A549 (cell line): ENCODE measurements around the gene KCNQ1OT1. TPM values are rescaled to one million over a fixed set of nuclear protein-coding genes. Genes with fewer than 3 reads are reported as not detected.

Experiments
- ATAC-seq, 2 experiments: fragments of 200-7000 bp in 1 of 2; fragments of >200 bp in 1 of 2; cut with Nextera tagmentation in 1 of 2; cut with Tn5 transposase in 1 of 2; 3 replicates each; pipeline versions ENCODE4 v1.8.0 to v1.9.1; 2018 to 2020; ENCODE audit warnings: mild to moderate bottlenecking in 1 of 2, moderate library complexity in 1 of 2
- CTCF ChIA-PET: fragments of 300-600 bp; sonication (Branson Sonifier 250); formaldehyde crosslinking; extraction: SDS; loops from one replicate; lab custom pipeline; 2021; ENCODE audit warnings: antibody characterized with exemption, inconsistent platforms; lab: Yijun Ruan, JAX
- POLR2A ChIA-PET: fragments of 350-600 bp; formaldehyde crosslinking; extraction: SDS; loops from one replicate; lab custom pipeline; 2021; ENCODE audit warnings: antibody characterized with exemption, inconsistent platforms; lab: Yijun Ruan, JAX
- DNase-seq, 2 experiments: peaks; one replicate each; pipeline versions ENCODE4 v3.0.0 to v3.0.0-alpha.2; 2011 to 2016; ENCODE audit warnings: low read depth in 1 of 2, low spot score in 1 of 2
- FAIRE-seq: peaks from 2 replicates; lab custom pipeline; 2011; peaks lifted over from hg19 to GRCh38; lab: Jason Lieb, UNC
- H3K27ac ChIP-seq, 2 experiments: fragments of >200 bp; sonication (Bioruptor Twin); formaldehyde crosslinking; 3 replicates each; pipeline ENCODE4 v1.5.1; 2016 to 2017
- H3K4me1 ChIP-seq: fragments of >200 bp; sonication (Bioruptor Twin); formaldehyde crosslinking; 3 replicates; pipeline ENCODE4 v1.6.1; 2016
- H3K4me2 ChIP-seq: fragments of >200 bp; sonication (Bioruptor Twin); formaldehyde crosslinking; 3 replicates; pipeline ENCODE4 v1.6.1; 2016
- H3K4me3 ChIP-seq: fragments of >200 bp; sonication (Bioruptor Twin); formaldehyde crosslinking; 3 replicates; pipeline ENCODE4 v1.5.1; 2016
- H3K9me3 ChIP-seq: fragments of >200 bp; sonication (Bioruptor Twin); formaldehyde crosslinking; 3 replicates; pipeline ENCODE4 v1.6.1; 2016
- BHLHE40 ChIP-seq: IDR thresholded peaks from 2 replicates; pipeline ENCODE4 v1.6.1; 2012; ENCODE audit warnings: low read depth, low read length, inconsistent platforms
- CBX2 ChIP-seq: fragments of 200-600 bp; sonication (generic); IDR thresholded peaks from 2 replicates; pipeline ENCODE4 v1.6.1; 2016; ENCODE audit warnings: low read depth, mild to moderate bottlenecking, borderline replicate concordance
- CBX8 ChIP-seq: fragments of 200-600 bp; sonication (generic); IDR thresholded peaks from 2 replicates; pipeline ENCODE4 v1.6.1; 2016
- FOSL2 ChIP-seq, 2 experiments: fragments of 450-650 bp in 1 of 2; fragments of >200 bp in 1 of 2; sonication (Bioruptor Twin) in 1 of 2; formaldehyde crosslinking; IDR thresholded peaks; 2 replicates each; pipeline versions ENCODE4 v1.5.0 to v1.6.1; 2016 to 2020; ENCODE audit warnings: mild to moderate bottlenecking in 1 of 2, moderate library complexity in 1 of 2
- GATA3 ChIP-seq: IDR thresholded peaks from 2 replicates; pipeline ENCODE4 v1.6.1; 2012; ENCODE audit warnings: borderline replicate concordance
- HEYL ChIP-seq: fragments of 250-450 bp; sonication (Bioruptor Pico); IDR thresholded peaks from 2 replicates; pipeline ENCODE4 v1.8.0; 2021; ENCODE audit warnings: mild to moderate bottlenecking, moderate library complexity
- JUNB ChIP-seq: fragments of >200 bp; sonication (Bioruptor Twin); formaldehyde crosslinking; IDR thresholded peaks from 2 replicates; pipeline ENCODE4 v1.6.1; 2016
- KDM1A ChIP-seq: fragments of 200-600 bp; sonication (generic); IDR thresholded peaks from 2 replicates; pipeline ENCODE4 v1.6.1; 2016; ENCODE audit warnings: low read depth, mild to moderate bottlenecking
- NR3C1 ChIP-seq: fragments of >200 bp; sonication (Bioruptor Twin); formaldehyde crosslinking; IDR thresholded peaks from 3 replicates; pipeline ENCODE4 v1.6.1; 2017
- RAD21 ChIP-seq, 2 experiments: fragments of >200 bp in 1 of 2; sonication (Bioruptor Twin) in 1 of 2; formaldehyde crosslinking in 1 of 2; IDR thresholded peaks in 1 of 2; conservative IDR thresholded peaks in 1 of 2; 2 replicates in 1 of 2; 3 replicates in 1 of 2; pipeline ENCODE4 v1.6.1; 2012 to 2018; ENCODE audit warnings: inconsistent platforms in 1 of 2
- SMC3 ChIP-seq: fragments of >200 bp; sonication (Bioruptor Twin); formaldehyde crosslinking; IDR thresholded peaks from 3 replicates; pipeline ENCODE4 v1.6.1; 2018; ENCODE audit warnings: inconsistent platforms
- ZC3H11A ChIP-seq: fragments of 450-650 bp; IDR thresholded peaks from 2 replicates; pipeline ENCODE4 v1.6.1; 2014; ENCODE audit warnings: antibody characterized with exemption, mild to moderate bottlenecking
- ZNF302 ChIP-seq: fragments of 250-450 bp; sonication (Bioruptor Pico); IDR thresholded peaks from 2 replicates; pipeline ENCODE4 v1.9.0; 2021; ENCODE audit warnings: inconsistent platforms, mild to moderate bottlenecking, moderate library complexity
- WGBS: methylation state at CpG from one replicate; pipeline ENCODE4 v1.1.6; 2017; ENCODE audit errors: missing lambda C conversion rate; 5-methylcytosine and 5-hydroxymethylcytosine counted together
- polyA plus RNA-seq, 4 experiments: library from polyadenylated mRNA; depleted of rRNA in 3 of 4; stranded (reverse); fragments of >200 nt; fragmentation: RNase III in 1 of 4; extraction: RNeasy Plus Mini Kit Qiagen cat#74134 plus additional on column Dnase treatment in 1 of 4; gene quantifications; 2 replicates in 3 of 4; 3 replicates in 1 of 4; pipeline ENCODE4 v1.2.3, GENCODE V29; 2011 to 2017
- TF ChIP-seq, protein P1 (sequence below): IDR thresholded peaks from 2 replicates; pipeline ENCODE4 v1.6.1; 2012
- TF ChIP-seq, protein P2 (sequence below): fragments of 250-450 bp; sonication (Bioruptor Pico); IDR thresholded peaks from 2 replicates; pipeline ENCODE4 v1.5.0; 2021; ENCODE audit warnings: mild to moderate bottlenecking, moderate library complexity, borderline replicate concordance
- TF ChIP-seq, protein P3 (sequence below): fragments of 150-350 bp; IDR thresholded peaks from 2 replicates; pipeline ENCODE4 v1.6.1; 2014; ENCODE audit warnings: low read depth, mild to moderate bottlenecking, low read length

Gene KCNQ1OT1
- polyA plus RNA-seq, 2 of the 4 experiments (the other 2 are of a cell fraction): 0.03 to 0.13 TPM

DNA sequence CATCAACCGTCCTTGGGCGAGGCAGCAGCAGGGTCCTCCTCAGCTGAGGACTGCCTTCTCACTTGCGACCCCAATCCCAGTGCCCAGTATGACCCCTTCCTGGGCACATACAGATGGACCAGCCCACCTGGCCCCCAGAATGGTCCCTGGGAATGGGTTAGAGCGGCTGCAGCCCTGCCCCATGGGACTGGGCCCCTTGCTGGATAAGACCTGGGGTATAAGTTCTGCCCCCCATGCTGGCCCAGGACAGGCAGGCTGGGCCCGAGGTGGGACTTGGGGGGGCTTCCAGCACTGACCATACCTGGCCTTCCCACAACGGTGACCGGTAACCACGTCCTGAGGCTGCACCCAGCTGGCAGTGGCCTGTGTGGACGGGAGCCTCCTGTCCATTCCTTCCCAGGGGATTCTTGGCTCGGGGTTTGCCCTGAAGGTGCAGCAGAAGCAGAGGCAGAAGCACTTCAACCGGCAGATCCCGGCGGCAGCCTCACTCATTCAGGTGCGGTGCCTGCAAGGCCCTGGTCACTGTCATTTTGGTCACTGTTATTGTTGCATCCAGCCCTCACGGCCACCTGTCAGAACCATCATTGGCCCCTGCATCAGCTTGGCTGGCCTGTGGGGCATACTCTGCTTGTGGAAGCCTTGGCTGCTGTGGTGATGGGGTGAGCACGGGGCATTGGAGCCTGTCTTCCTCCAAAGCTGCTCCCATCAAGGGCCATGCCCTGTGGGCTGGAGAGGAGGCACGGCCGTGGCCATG lies 114.8 kb downstream of the KCNQ1OT1 start:
- Histone ChIP-seq H3K9me3 (no peaks in the 10 kb centered on the region), H3K4me3 (no peak overlapping the region), H3K4me2 (no peak overlapping the region), H3K4me1 (no peaks in the 10 kb centered on the region), H3K27ac (no peak overlapping the region)
- ATAC-seq (no peak), DNase-seq (no peak), FAIRE-seq (no peak)
- WGBS: 82% methylated on average over 13 of the region's 18 CpGs
- ChIA-PET CTCF (no interaction called here), POLR2A (no interaction called here)
- no peak for TF ChIP-seq HEYL
- no peak for TF ChIP-seq SMC3
- no peak for TF ChIP-seq RAD21 (conservative IDR thresholded peaks at IDR 0.05 in 1 of 2, IDR thresholded peaks at IDR 0.05 in 1 of 2)
- TF ChIP-seq, protein P1, sequence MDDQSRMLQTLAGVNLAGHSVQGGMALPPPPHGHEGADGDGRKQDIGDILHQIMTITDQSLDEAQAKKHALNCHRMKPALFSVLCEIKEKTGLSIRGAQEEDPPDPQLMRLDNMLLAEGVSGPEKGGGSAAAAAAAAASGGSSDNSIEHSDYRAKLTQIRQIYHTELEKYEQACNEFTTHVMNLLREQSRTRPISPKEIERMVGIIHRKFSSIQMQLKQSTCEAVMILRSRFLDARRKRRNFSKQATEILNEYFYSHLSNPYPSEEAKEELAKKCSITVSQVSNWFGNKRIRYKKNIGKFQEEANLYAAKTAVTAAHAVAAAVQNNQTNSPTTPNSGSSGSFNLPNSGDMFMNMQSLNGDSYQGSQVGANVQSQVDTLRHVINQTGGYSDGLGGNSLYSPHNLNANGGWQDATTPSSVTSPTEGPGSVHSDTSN: no peak
- TF ChIP-seq ZNF302 (CRISPR knock-in tag): no peak
- TF ChIP-seq ZC3H11A: no peak

DNA sequence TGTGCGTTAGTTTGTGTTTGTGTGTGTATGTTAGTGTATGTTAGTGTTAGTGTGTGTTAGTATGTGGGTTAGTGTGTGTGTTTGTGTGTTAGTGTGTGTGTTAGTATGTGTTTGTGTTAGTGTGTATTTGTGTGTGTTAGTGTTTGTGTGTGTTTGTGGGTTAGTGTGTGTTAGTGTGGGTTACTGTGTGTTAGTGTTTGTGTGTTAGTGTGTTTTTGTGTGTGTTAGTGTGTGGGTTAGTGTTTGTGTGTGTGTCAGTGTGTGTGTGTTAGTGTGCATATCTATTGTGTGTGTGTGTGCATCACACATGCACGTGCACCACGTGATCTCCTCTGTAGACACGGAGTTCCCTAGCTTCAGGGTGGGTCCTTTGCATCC lies 115.4 kb downstream of the KCNQ1OT1 start:
- no peak overlapping the region for H3K4me3 ChIP-seq
- ChIA-PET POLR2A (no interaction called here), CTCF (no interaction called here)
- TF ChIP-seq ZC3H11A (no peak), NR3C1 (no peak), BHLHE40 (no peak), JUNB (no peak)
- TF ChIP-seq, protein P2, sequence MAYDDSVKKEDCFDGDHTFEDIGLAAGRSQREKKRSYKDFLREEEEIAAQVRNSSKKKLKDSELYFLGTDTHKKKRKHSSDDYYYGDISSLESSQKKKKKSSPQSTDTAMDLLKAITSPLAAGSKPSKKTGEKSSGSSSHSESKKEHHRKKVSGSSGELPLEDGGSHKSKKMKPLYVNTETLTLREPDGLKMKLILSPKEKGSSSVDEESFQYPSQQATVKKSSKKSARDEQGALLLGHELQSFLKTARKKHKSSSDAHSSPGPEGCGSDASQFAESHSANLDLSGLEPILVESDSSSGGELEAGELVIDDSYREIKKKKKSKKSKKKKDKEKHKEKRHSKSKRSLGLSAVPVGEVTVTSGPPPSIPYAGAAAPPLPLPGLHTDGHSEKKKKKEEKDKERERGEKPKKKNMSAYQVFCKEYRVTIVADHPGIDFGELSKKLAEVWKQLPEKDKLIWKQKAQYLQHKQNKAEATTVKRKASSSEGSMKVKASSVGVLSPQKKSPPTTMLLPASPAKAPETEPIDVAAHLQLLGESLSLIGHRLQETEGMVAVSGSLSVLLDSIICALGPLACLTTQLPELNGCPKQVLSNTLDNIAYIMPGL (CRISPR knock-in tag): no peak
- TF ChIP-seq, protein P3, sequence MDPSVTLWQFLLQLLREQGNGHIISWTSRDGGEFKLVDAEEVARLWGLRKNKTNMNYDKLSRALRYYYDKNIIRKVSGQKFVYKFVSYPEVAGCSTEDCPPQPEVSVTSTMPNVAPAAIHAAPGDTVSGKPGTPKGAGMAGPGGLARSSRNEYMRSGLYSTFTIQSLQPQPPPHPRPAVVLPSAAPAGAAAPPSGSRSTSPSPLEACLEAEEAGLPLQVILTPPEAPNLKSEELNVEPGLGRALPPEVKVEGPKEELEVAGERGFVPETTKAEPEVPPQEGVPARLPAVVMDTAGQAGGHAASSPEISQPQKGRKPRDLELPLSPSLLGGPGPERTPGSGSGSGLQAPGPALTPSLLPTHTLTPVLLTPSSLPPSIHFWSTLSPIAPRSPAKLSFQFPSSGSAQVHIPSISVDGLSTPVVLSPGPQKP: no peak
- ATAC-seq (no peak), DNase-seq (no peak), FAIRE-seq (no peak)
- no peaks in the 10 kb centered on the region for H3K9me3 ChIP-seq
- no peak overlapping the region for H3K4me2 ChIP-seq
- H3K4me1 ChIP-seq: no peaks in the 10 kb centered on the region
- H3K27ac ChIP-seq: no peak overlapping the region
- 60% methylated on average over 4 of the region's 4 CpGs for WGBS

DNA sequence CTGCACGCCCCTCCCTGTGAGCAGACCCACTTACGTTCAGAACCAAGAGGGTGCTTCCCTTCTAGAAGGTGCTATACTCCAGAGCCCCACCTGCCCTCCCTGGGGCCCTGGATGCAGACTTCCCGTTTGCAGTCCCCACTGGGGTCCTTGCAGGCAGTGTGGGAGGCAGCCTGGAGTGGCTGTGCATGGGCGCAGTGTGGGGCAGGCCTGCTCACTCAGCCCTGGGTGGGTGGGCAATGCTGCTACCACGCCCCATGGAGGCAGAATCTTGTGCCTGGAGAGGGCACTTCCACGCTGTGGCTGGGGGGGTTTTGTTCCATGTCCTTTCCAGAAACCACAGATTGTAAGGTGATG lies 116.2 kb downstream of the KCNQ1OT1 start:
- DNase-seq (no peak), FAIRE-seq (no peak), ATAC-seq (no peak)
- Histone ChIP-seq H3K9me3 (no peaks in the 10 kb centered on the region), H3K4me3 (no peak overlapping the region), H3K4me1 (no peaks in the 10 kb centered on the region), H3K27ac (no peak overlapping the region), H3K4me2 (no peak overlapping the region)
- 54% methylated on average over 6 of the region's 6 CpGs for WGBS
- no peak for TF ChIP-seq CBX2
- TF ChIP-seq KDM1A: no peak
- TF ChIP-seq, protein P1: no peak
- TF ChIP-seq GATA3: no peak
- TF ChIP-seq RAD21 (conservative IDR thresholded peaks at IDR 0.05 in 1 of 2, IDR thresholded peaks at IDR 0.05 in 1 of 2): no peak
- TF ChIP-seq FOSL2 (IDR thresholded peaks at IDR 0.05): no peak
- no peak for TF ChIP-seq FOSL2 (CRISPR knock-in tag; IDR thresholded peaks at IDR 0.05)
- no peak for TF ChIP-seq CBX8
- CTCF ChIA-PET: interaction anchor here (1.9 kb wide), 1 partner anchor 60 kb away, joined by 4 read pairs; no protein-coding TSS in a partner anchor
- POLR2A ChIA-PET: no interaction called here
